Measurements from ENCODE around the gene SH2D1B. TPM values are rescaled to one million over a fixed set of nuclear protein-coding genes. Genes with fewer than 3 reads are reported as not detected.

SH2D1B gene
- total and polyA plus RNA-seq, 9 of the 15 experiments (the other 6 are each of a cell fraction or from before 2014, with no cell fraction given): 5.6 to 19.6 (median 9.7) TPM

DNA sequence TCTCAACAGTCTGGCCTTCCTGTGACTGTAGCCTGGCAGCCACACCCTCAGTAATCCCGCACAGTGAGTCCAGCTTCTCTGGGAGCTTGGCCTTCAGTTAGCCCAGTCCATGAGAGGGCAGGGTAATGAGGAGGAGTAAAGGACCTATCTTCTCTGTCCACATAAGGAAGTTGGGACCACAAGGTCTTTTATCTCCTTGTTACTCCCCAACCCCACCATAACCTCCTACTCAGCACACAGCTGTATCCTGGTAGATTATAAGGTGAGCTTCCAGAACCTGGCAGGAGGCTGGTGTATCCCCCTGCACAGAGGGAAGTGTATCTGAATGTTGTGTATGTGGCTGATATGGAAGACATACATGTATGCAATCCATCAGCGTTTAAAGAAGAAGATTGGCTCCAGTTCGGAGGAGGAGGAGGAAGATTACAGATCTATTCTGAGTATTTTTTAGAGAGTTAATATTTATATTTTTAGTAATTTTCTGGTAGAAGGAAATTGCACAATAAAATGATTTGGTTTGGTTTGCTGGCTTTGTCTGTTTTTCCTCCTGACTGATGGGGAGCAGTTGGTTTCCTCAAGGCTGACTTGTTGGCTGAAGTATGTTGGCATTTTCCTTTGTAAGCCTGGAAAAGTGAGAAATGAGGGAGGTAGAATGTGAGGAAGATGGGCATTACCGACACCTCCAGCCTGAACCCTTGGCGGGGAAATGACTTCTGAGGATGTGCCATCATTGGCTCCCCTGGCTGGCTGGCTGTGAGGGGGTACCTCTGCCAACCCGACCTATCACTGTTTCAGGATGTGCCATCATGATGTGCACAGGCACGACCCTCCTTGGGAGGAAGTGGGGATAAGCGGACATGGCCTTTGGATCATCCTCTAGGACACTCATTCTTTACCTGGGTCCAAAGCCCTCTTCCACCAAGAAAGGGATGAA is 25.4 kb downstream of the SH2D1B start (continued):
- TF ChIP-seq RBFOX2 (IDR thresholded peaks at IDR 0.05; ENCODE audit: low read depth, low read length): no peak
- peak in 1 of 2 experiments; percentile 90; a peak in 2 of 3 replicates for TF ChIP-seq CBX3 (IDR thresholded peaks at IDR 0.05; ENCODE audit: borderline replicate concordance in 1 of 2, low read length in 2 of 2)
- TF ChIP-seq TAF7 (tag; IDR thresholded peaks at IDR 0.05): no peak
- TF ChIP-seq BRCA1 (IDR thresholded peaks at IDR 0.05): no peak
- no peak for TF ChIP-seq BRCA1 (CRISPR knock-in tag; IDR thresholded peaks at IDR 0.05)
- TF ChIP-seq, protein P1, sequence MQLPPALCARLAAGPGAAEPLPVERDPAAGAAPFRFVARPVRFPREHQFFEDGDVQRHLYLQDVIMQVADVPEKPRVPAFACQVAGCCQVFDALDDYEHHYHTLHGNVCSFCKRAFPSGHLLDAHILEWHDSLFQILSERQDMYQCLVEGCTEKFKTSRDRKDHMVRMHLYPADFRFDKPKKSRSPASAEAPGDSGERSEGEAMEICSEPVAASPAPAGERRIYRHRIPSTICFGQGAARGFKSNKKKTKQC (CRISPR knock-in tag; IDR thresholded peaks at IDR 0.05): no peak
- peak; percentile 39; the same call in 1 of the 2 replicates for TF ChIP-seq GATAD2A (IDR thresholded peaks at IDR 0.05)
- TF ChIP-seq IRF2 (CRISPR knock-in tag; IDR thresholded peaks at IDR 0.05): no peak
- TF ChIP-seq SAP30 (IDR thresholded peaks at IDR 0.05; ENCODE audit: borderline replicate concordance, insufficient read depth, low read depth, low read length, poor library complexity, severe bottlenecking): no peak
- TF ChIP-seq, protein P2, sequence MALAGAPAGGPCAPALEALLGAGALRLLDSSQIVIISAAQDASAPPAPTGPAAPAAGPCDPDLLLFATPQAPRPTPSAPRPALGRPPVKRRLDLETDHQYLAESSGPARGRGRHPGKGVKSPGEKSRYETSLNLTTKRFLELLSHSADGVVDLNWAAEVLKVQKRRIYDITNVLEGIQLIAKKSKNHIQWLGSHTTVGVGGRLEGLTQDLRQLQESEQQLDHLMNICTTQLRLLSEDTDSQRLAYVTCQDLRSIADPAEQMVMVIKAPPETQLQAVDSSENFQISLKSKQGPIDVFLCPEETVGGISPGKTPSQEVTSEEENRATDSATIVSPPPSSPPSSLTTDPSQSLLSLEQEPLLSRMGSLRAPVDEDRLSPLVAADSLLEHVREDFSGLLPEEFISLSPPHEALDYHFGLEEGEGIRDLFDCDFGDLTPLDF (CRISPR knock-in tag; IDR thresholded peaks at IDR 0.05): no peak
- no peak for TF ChIP-seq LARP7 (IDR thresholded peaks at IDR 0.05)
- TF ChIP-seq, protein P3, sequence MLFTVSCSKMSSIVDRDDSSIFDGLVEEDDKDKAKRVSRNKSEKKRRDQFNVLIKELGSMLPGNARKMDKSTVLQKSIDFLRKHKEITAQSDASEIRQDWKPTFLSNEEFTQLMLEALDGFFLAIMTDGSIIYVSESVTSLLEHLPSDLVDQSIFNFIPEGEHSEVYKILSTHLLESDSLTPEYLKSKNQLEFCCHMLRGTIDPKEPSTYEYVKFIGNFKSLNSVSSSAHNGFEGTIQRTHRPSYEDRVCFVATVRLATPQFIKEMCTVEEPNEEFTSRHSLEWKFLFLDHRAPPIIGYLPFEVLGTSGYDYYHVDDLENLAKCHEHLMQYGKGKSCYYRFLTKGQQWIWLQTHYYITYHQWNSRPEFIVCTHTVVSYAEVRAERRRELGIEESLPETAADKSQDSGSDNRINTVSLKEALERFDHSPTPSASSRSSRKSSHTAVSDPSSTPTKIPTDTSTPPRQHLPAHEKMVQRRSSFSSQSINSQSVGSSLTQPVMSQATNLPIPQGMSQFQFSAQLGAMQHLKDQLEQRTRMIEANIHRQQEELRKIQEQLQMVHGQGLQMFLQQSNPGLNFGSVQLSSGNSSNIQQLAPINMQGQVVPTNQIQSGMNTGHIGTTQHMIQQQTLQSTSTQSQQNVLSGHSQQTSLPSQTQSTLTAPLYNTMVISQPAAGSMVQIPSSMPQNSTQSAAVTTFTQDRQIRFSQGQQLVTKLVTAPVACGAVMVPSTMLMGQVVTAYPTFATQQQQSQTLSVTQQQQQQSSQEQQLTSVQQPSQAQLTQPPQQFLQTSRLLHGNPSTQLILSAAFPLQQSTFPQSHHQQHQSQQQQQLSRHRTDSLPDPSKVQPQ (CRISPR knock-in tag; IDR thresholded peaks at IDR 0.05; ENCODE audit: borderline replicate concordance): no peak
- TF ChIP-seq POLR2B (IDR thresholded peaks at IDR 0.05; ENCODE audit: low read depth, partially characterized antibody): no peak
- no peak for TF ChIP-seq RBBP5 (IDR thresholded peaks at IDR 0.05; ENCODE audit: borderline replicate concordance, insufficient read depth, low read length, poor library complexity, severe bottlenecking)
- no peak for TF ChIP-seq NFXL1 (CRISPR knock-in tag; IDR thresholded peaks at IDR 0.05)
- no peak for TF ChIP-seq ZNF699 (CRISPR knock-in tag; IDR thresholded peaks at IDR 0.05; ENCODE audit: insufficient replicate concordance)
- peak; percentile 60 for TF ChIP-seq MEF2A (IDR thresholded peaks at IDR 0.05; ENCODE audit: control insufficient read depth, low read depth, low read length)
- TF ChIP-seq, protein P4, sequence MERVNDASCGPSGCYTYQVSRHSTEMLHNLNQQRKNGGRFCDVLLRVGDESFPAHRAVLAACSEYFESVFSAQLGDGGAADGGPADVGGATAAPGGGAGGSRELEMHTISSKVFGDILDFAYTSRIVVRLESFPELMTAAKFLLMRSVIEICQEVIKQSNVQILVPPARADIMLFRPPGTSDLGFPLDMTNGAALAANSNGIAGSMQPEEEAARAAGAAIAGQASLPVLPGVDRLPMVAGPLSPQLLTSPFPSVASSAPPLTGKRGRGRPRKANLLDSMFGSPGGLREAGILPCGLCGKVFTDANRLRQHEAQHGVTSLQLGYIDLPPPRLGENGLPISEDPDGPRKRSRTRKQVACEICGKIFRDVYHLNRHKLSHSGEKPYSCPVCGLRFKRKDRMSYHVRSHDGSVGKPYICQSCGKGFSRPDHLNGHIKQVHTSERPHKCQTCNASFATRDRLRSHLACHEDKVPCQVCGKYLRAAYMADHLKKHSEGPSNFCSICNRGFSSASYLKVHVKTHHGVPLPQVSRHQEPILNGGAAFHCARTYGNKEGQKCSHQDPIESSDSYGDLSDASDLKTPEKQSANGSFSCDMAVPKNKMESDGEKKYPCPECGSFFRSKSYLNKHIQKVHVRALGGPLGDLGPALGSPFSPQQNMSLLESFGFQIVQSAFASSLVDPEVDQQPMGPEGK (CRISPR knock-in tag; IDR thresholded peaks at IDR 0.05; ENCODE audit: borderline replicate concordance): no peak
- no peak for TF ChIP-seq GTF2F1 (IDR thresholded peaks at IDR 0.05; ENCODE audit: low read depth, low read length)
- 0 out of 2 replicates have a peak, but pooled peaks have one; percentile 58 for TF ChIP-seq ELF4 (CRISPR knock-in tag; IDR thresholded peaks at IDR 0.05)
- TF ChIP-seq ZNF274 (IDR thresholded peaks at IDR 0.05; ENCODE audit: borderline replicate concordance, low read depth, low read length): peak; percentile 78; the same call in 1 of the 2 replicates
